Panc1 (cell line): Measurements from ENCODE around the gene MYOG.
A peak's percentile ranks its signal among the peaks of the same experiment; 100 is the strongest.

Experiments used
- CTCF ChIP-seq: fragments of 450-650 bp; IDR thresholded peaks from 2 replicates; pipeline ENCODE4 v1.5.1; 2017; ENCODE audit warnings: mild to moderate bottlenecking
- TCF7L2 ChIP-seq: IDR thresholded peaks from 2 replicates; pipeline ENCODE4 v1.6.1; 2011; ENCODE audit warnings: mild to moderate bottlenecking, low read depth, low read length, inconsistent platforms

GRCh38 chr1:203039609-203040512 lies 46.0 kb downstream of the MYOG start:
- TF ChIP-seq CTCF (peak; percentile 66), TCF7L2 (no peak)
